HFFc6 (cell line): ENCODE measurements around the gene DLAT. TPM values are rescaled to one million over a fixed set of nuclear protein-coding genes. Genes with fewer than 3 reads are reported as not detected.
A peak's percentile ranks its signal among the peaks of the same experiment; 100 is the strongest.

Source experiments
- DNase-seq: peaks from one replicate; pipeline ENCODE4 v3.0.0-alpha.2; 2018
- H3K27ac Mint-ChIP-seq: 2 replicates; pipeline ENCODE4 v1.8.0; 2020; ENCODE audit warnings: mild to moderate bottlenecking, mixed read lengths
- H3K27me3 Mint-ChIP-seq: 2 replicates; pipeline ENCODE4 v1.8.0; 2021; ENCODE audit warnings: mild to moderate bottlenecking, moderate library complexity, mixed read lengths; ENCODE audit not compliant: insufficient read depth
- H3K36me3 Mint-ChIP-seq: 2 replicates; pipeline ENCODE4 v1.8.0; 2021; ENCODE audit warnings: low read depth, mixed read lengths
- H3K4me1 Mint-ChIP-seq: 2 replicates; pipeline ENCODE4 v1.8.0; 2020; ENCODE audit warnings: low read depth, mixed read lengths
- H3K4me3 Mint-ChIP-seq: 2 replicates; pipeline ENCODE4 v1.8.0; 2020; ENCODE audit warnings: mild to moderate bottlenecking, moderate library complexity, mixed read lengths
- H3K9me3 Mint-ChIP-seq: 2 replicates; pipeline ENCODE4 v1.8.0; 2020; ENCODE audit warnings: mild to moderate bottlenecking, mixed read lengths
- total RNA-seq, 6 experiments: library from RNA; stranded (reverse); fragmentation: NEBNext Ultra II Directional; extraction: Animal tissue kit (Norgen Biotek cat#: 25700); gene quantifications; 2 replicates in 1 of 6; 3 replicates in 5 of 6; pipeline ENCODE4 v1.2.3, GENCODE V29; 2021
- TF ChIP-seq, protein P1 (sequence below): fragments of 200-600 bp; sonication (generic); IDR thresholded peaks from 2 replicates; pipeline ENCODE4 v1.5.0; 2021; ENCODE audit warnings: antibody characterized with exemption, mild to moderate bottlenecking

DLAT gene
- total RNA-seq, 6 experiments from 2014 or later: 35.9 to 44.2 (median 42.1) TPM

DNA sequence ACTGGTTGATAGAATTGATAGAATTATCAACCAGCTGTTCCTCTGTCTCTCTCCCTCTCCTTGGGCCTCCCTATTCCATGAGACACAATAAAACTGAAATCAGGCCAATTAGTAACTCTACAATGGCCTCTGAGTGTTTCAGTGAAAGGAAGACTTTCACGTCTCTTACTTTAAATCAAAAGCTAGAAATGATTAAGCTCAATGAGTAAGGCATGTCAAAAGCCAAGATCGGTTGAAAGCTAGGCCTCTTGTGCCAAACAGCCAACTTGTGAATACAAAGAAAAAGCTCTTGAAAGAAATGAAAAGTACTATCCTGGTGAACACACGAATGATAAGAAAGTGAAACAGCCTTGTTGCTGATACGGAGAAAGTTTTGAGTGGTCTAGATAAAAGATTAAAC, 32.0 kb downstream of the DLAT start:
- Mint-ChIP-seq H3K27ac (no peak overlapping the region), H3K9me3 (no peaks in the 10 kb centered on the region), H3K27me3 (no peaks in the 10 kb centered on the region), H3K4me1 (no peaks in the 10 kb centered on the region), H3K36me3 (peaks cover 20% of the 10 kb centered on the region), H3K4me3 (no peak overlapping the region)
- TF ChIP-seq, protein P1, sequence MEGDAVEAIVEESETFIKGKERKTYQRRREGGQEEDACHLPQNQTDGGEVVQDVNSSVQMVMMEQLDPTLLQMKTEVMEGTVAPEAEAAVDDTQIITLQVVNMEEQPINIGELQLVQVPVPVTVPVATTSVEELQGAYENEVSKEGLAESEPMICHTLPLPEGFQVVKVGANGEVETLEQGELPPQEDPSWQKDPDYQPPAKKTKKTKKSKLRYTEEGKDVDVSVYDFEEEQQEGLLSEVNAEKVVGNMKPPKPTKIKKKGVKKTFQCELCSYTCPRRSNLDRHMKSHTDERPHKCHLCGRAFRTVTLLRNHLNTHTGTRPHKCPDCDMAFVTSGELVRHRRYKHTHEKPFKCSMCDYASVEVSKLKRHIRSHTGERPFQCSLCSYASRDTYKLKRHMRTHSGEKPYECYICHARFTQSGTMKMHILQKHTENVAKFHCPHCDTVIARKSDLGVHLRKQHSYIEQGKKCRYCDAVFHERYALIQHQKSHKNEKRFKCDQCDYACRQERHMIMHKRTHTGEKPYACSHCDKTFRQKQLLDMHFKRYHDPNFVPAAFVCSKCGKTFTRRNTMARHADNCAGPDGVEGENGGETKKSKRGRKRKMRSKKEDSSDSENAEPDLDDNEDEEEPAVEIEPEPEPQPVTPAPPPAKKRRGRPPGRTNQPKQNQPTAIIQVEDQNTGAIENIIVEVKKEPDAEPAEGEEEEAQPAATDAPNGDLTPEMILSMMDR: no peak
- no peak for DNase-seq

DNA sequence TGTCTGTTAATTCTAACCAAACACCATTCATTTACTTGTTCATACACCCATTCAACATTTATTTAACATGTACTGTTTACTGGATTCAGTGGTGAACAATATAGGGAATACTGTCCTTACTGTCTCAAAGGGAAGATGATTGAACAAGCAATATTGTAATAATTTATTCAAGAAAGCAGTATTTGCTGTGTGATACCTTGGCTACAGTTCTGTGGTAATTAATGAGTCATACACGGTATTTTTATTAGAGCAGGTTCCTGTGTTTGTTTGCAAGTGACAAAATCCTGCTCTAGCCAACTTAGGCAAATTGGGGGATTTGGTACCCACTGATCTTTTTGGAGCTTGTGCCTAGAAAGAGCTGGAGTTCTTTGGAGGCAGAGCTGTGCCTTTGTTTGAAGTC, 32.9 kb downstream of the DLAT start:
- H3K4me3 Mint-ChIP-seq: no peak overlapping the region
- no peaks in the 10 kb centered on the region for H3K4me1 Mint-ChIP-seq
- TF ChIP-seq, protein P1: no peak
- no peak for DNase-seq
- H3K27ac Mint-ChIP-seq: no peak overlapping the region
- peaks cover 24% of the 10 kb centered on the region for H3K36me3 Mint-ChIP-seq
- no peaks in the 10 kb centered on the region for H3K9me3 Mint-ChIP-seq
- H3K27me3 Mint-ChIP-seq: no peaks in the 10 kb centered on the region

DNA sequence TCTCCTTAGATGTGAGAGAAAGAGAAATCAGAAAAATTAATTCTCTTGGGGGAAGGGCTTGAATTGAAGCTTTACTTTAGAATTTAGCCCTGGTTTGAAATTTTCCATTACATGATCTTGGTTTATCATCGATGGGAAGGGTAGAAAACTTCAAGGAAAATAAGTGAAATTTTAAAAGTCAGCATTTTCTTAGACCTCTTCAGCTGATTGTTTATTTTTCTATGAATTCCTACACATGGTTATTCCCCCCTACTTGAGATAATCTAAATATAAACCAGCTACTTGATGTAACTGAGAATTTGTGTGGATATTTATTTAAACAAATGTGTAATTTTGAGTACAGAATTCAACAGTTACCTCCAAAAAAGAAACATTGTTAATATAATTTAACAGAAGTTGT, 37.7 kb downstream of the DLAT start:
- no peak overlapping the region for H3K27ac Mint-ChIP-seq
- H3K9me3 Mint-ChIP-seq: no peaks in the 10 kb centered on the region
- H3K27me3 Mint-ChIP-seq: no peaks in the 10 kb centered on the region
- no peak for DNase-seq
- TF ChIP-seq, protein P1: no peak
- H3K4me1 Mint-ChIP-seq: no peaks in the 10 kb centered on the region
- H3K4me3 Mint-ChIP-seq: no peak overlapping the region
- H3K36me3 Mint-ChIP-seq: peaks cover 18% of the 10 kb centered on the region

DNA sequence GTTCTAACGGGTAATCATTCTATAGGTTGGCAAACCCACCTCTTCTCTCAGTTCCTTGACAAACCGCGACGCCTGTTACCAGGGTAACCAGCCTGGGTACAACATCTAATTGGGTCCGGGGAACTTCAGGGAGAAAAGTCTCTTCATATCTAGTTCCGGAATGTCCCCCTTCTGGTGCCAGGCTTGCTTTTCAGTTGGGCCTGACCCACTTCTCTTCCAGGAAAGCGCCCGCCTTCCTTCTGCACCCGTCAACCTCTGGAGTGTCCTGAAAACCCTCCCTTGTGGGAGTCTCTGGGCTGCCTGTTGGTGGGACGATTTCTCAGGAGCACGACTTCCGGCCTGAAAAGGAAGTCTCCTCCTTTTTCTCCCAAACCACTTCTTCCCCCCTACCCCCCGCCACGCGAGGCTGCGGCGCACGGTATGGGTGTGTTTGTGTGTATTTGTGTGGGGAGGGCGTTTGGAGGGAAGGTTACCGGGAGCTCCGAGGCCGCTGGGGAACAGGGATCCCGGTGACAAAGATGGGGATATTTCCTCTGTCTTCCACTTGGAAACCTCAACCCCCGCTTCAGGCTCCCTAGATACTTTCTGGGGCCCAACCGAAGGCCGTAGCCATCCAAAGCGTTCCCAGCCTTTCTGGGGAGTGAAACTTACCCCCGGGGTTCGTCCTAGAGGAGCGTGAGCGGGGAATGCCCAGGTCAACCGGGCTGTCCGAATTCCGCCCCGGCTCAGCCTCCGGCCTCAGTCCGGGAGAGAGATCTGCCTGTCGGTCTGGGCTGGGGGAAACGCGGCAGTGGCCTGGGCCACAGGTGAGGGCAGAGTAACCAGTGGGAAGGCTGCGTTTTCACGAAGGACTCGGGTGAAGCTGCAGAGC, 49.0 kb downstream of the DLAT start, which contains the start of the genes NKAPD1 and PIH1D2:
Gene NKAPD1 (plus strand): TSS at position 359 of the 871 bp plus-strand sequence. CDS start 1,276 bp downstream, outside the sequence.
Gene PIH1D2 (minus strand): TSS at position 77 of the 871 bp plus-strand sequence. CDS start 843 bp downstream, outside the sequence.
- peak within 1 kb of the TSS; percentile 98 for H3K4me3 Mint-ChIP-seq
- peaks cover 22% of the 10 kb centered on the region for H3K36me3 Mint-ChIP-seq
- H3K9me3 Mint-ChIP-seq: no peaks in the 10 kb centered on the region
- TF ChIP-seq, protein P1: no peak; the same call in none of the 2 replicates
- H3K4me1 Mint-ChIP-seq: peaks cover 34% of the 10 kb centered on the region
- no peaks in the 10 kb centered on the region for H3K27me3 Mint-ChIP-seq
- peak; percentile 88 for DNase-seq
- H3K27ac Mint-ChIP-seq: peak within 1 kb of the TSS; percentile 99

DNA sequence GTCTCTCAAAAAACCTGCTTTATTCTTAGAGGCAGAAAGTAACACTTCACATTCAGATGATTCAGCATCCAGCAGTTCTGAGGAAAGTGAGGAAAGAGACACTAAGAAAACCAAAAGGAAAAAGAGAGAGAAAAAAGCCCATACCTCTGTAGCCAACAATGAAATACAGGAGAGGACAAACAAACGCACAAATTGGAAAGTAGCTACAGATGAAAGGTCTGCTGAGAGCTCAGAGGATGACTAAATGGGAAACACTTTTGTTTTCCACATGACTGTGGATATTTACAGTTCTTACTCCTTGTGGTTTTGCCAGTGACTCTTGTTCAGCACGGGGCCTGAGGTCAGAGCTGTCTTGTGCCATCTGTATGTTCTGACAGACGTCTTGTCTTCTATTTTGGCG, 57.5 kb downstream of the DLAT start:
- no peaks in the 10 kb centered on the region for H3K9me3 Mint-ChIP-seq
- H3K27ac Mint-ChIP-seq: peak overlapping the region; percentile 79
- peaks cover 4% of the 10 kb centered on the region for H3K27me3 Mint-ChIP-seq
- TF ChIP-seq, protein P1: no peak
- DNase-seq: peak; percentile 78
- peaks cover 48% of the 10 kb centered on the region for H3K36me3 Mint-ChIP-seq
- no peak overlapping the region for H3K4me3 Mint-ChIP-seq
- peaks cover 51% of the 10 kb centered on the region for H3K4me1 Mint-ChIP-seq
